PFSK-1 (cell line): ENCODE data around the gene ERC2.

Source experiments
- FOXP2 ChIP-seq: optimal IDR thresholded peaks from 2 replicates; pipeline ENCODE3; 2011; ENCODE audit warnings: borderline replicate concordance, control low read depth, inconsistent platforms; ENCODE audit not compliant: insufficient read depth; ENCODE audit errors: extremely low read length, extremely low read depth
- POLR2AphosphoS5 ChIP-seq: IDR thresholded peaks from 2 replicates; pipeline ENCODE4 v1.6.1; 2012; ENCODE audit warnings: low read depth, mild to moderate bottlenecking, control low read depth, low read length, moderate library complexity
- REST ChIP-seq, 2 experiments: IDR thresholded peaks; 2 replicates each; pipeline versions ENCODE4 v1.6.1 to v1.8.0; 2011 to 2012; ENCODE audit warnings: low read depth in 2 of 2, low read length in 2 of 2, control low read depth in 1 of 2, inconsistent platforms in 1 of 2, mild to moderate bottlenecking in 1 of 2, moderate library complexity in 1 of 2; ENCODE audit not compliant: insufficient read depth in 1 of 2
- SIN3A ChIP-seq: IDR thresholded peaks from 2 replicates; pipeline ENCODE4 v1.6.1; 2012; ENCODE audit warnings: mild to moderate bottlenecking, low read length, moderate library complexity, borderline replicate concordance; ENCODE audit not compliant: insufficient read depth
- TAF1 ChIP-seq: IDR thresholded peaks from 2 replicates; pipeline ENCODE4 v1.6.1; 2012; ENCODE audit warnings: low read length, control low read depth, borderline replicate concordance; ENCODE audit not compliant: insufficient read depth

ERC2 gene

GRCh38 chr3:55934771-55935170, 533.5 kb downstream of the ERC2 start:
- TF ChIP-seq SIN3A (no peak), TAF1 (no peak), POLR2AphosphoS5 (no peak), FOXP2 (no peak), REST (IDR thresholded peaks at IDR 0.05; ENCODE audit: insufficient read depth in 1 of 2, low read depth in 2 of 2, low read length in 2 of 2) (no peak)

GRCh38 chr3:55929154-55929869, 539.0 kb downstream of the ERC2 start:
- TF ChIP-seq POLR2AphosphoS5, result no peak
- no peak for TF ChIP-seq TAF1
- TF ChIP-seq FOXP2, result no peak
- no peak for TF ChIP-seq REST (IDR thresholded peaks at IDR 0.05; ENCODE audit: insufficient read depth in 1 of 2, low read depth in 2 of 2, low read length in 2 of 2)
- TF ChIP-seq SIN3A, result no peak

- TF ChIP-seq REST (IDR thresholded peaks at IDR 0.05; ENCODE audit: insufficient read depth in 1 of 2, low read depth in 2 of 2, low read length in 2 of 2), result no peak
- TF ChIP-seq SIN3A, result no peak
Observed at GRCh38 chr3:55923626-55924025, 544.6 kb downstream of the ERC2 start.

- no peak for TF ChIP-seq SIN3A
- TF ChIP-seq POLR2AphosphoS5, result no peak
- no peak for TF ChIP-seq FOXP2
Observed at GRCh38 chr3:55923207-55923606, 545.1 kb downstream of the ERC2 start.

GRCh38 chr3:55912880-55913279, 555.4 kb downstream of the ERC2 start:
- TF ChIP-seq REST (IDR thresholded peaks at IDR 0.05; ENCODE audit: insufficient read depth in 1 of 2, low read depth in 2 of 2, low read length in 2 of 2), result no peak
- TF ChIP-seq SIN3A, result no peak
- no peak for TF ChIP-seq POLR2AphosphoS5
- TF ChIP-seq TAF1, result no peak
- TF ChIP-seq FOXP2, result no peak
